Measurements from ENCODE around the gene CPLANE2.
A peak's percentile ranks its signal among the peaks of the same experiment; 100 is the strongest.

CPLANE2 gene, protein sequence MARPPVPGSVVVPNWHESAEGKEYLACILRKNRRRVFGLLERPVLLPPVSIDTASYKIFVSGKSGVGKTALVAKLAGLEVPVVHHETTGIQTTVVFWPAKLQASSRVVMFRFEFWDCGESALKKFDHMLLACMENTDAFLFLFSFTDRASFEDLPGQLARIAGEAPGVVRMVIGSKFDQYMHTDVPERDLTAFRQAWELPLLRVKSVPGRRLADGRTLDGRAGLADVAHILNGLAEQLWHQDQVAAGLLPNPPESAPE

DNA sequence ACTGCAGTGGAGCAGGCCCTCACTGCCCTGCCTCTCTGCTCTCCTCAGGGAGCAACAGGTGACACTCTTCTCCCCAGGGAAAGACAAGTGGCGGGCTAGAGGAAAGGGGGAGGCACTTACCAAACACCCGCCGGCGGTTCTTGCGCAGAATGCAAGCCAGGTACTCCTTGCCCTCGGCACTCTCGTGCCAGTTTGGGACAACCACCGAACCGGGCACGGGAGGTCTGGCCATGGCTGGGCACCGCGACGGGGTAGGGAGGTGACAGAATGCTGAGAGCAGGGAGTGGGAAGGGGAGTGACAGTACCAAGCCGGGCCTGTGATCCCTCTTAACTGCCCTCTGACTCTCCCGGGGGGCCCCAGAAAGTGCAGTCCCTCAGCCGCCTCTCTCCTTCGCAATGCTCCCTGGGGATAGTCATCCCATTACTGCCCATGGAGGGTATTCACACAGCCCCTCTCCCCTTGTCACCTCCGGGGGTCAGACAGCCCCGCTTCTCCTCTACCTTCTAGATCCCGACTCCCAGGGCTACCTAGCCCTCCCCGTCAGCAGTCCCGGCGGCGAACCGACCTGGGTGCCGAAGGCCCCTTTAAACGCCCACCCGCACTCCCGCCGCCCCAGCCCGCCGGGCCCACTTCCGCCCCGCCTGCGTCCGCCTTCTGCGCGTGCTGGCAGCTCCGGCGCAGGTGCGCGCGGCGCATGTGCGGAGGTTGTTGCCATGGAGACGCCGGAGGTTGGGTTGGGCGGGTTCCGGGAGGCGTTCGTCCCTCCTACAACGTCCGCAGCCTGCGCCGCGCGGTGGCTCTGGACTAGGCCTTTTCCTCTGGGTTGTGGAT, at the start of gene CPLANE2:
Gene CPLANE2, minus strand, starts transcription at position 673 of the 832 bp plus-strand sequence. Its CDS starts 441 bp downstream, at position 232.
- TF ChIP-seq, protein P1, sequence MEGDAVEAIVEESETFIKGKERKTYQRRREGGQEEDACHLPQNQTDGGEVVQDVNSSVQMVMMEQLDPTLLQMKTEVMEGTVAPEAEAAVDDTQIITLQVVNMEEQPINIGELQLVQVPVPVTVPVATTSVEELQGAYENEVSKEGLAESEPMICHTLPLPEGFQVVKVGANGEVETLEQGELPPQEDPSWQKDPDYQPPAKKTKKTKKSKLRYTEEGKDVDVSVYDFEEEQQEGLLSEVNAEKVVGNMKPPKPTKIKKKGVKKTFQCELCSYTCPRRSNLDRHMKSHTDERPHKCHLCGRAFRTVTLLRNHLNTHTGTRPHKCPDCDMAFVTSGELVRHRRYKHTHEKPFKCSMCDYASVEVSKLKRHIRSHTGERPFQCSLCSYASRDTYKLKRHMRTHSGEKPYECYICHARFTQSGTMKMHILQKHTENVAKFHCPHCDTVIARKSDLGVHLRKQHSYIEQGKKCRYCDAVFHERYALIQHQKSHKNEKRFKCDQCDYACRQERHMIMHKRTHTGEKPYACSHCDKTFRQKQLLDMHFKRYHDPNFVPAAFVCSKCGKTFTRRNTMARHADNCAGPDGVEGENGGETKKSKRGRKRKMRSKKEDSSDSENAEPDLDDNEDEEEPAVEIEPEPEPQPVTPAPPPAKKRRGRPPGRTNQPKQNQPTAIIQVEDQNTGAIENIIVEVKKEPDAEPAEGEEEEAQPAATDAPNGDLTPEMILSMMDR (IDR thresholded peaks at IDR 0.05; ENCODE audit: insufficient read depth, low read length, poor library complexity, severe bottlenecking) = no peak
- no peaks in the 10 kb centered on the region for H3K27me3 ChIP-seq (replicated peaks; ENCODE audit: control insufficient read depth, insufficient read depth, low read length)
- no peaks in the 10 kb centered on the region for H3K36me3 ChIP-seq (ENCODE audit: control insufficient read depth, insufficient read depth, low read length)
- DNase-seq (ENCODE audit: extremely low read depth, insufficient read length) = peak; percentile 95
- peak within 1 kb of the TSS; percentile 77 for H3K4me3 ChIP-seq (replicated peaks; ENCODE audit: low read depth, low read length)

DNA sequence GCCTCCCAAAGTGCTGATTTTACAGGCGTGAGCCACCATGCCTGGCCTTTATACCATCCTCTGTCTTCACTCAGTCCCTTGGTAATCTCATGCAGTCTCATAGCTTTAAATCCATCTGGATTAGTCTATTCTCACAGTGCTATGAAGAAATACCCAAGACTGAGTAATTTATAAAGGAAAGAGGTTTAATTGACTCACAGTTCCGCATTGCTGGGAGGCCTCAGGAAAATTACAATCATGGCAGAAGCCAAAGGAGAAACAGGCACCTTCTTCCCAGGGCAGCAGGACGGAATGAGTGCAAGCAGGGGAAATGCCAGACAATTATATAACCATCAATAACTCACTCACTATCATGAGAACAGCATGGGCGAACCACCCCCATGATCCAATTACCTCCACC, 49.1 kb upstream of the CPLANE2 start:
- TF ChIP-seq, protein P1 (IDR thresholded peaks at IDR 0.05; ENCODE audit: insufficient read depth, low read length, poor library complexity, severe bottlenecking) = no peak
- DNase-seq (ENCODE audit: extremely low read depth, insufficient read length) = no peak
- Histone ChIP-seq H3K27me3 (replicated peaks; ENCODE audit: control insufficient read depth, insufficient read depth, low read length) (no peaks in the 10 kb centered on the region), H3K4me3 (replicated peaks; ENCODE audit: low read depth, low read length) (no peak overlapping the region), H3K36me3 (ENCODE audit: control insufficient read depth, insufficient read depth, low read length) (peaks cover 5% of the 10 kb centered on the region)

DNA sequence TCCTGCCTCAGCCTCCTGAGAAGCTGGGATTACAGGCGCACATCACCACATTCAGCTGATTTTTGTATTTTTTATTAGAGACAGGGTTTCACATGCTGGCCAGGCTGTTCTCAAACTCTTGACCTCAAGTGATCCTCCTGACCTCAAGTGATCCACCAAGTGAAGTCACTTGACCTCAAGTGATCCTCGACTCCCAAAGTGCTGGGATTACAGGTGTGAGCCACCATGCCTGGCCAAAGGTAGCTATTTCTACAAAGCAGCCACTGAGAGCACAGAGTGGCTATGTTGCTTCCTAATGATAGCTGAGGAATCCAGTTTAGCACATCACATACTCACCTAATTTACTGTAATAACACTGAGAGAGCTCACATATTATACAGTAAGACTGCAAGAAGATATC, 44.8 kb upstream of the CPLANE2 start:
- DNase-seq (ENCODE audit: extremely low read depth, insufficient read length) = no peak
- Histone ChIP-seq H3K36me3 (ENCODE audit: control insufficient read depth, insufficient read depth, low read length) (peaks cover 2% of the 10 kb centered on the region; the same call in 1 of the 2 replicates), H3K4me3 (replicated peaks; ENCODE audit: low read depth, low read length) (no peak overlapping the region), H3K27me3 (replicated peaks; ENCODE audit: control insufficient read depth, insufficient read depth, low read length) (no peaks in the 10 kb centered on the region)
- TF ChIP-seq, protein P1 (IDR thresholded peaks at IDR 0.05; ENCODE audit: insufficient read depth, low read length, poor library complexity, severe bottlenecking) = no peak

DNA sequence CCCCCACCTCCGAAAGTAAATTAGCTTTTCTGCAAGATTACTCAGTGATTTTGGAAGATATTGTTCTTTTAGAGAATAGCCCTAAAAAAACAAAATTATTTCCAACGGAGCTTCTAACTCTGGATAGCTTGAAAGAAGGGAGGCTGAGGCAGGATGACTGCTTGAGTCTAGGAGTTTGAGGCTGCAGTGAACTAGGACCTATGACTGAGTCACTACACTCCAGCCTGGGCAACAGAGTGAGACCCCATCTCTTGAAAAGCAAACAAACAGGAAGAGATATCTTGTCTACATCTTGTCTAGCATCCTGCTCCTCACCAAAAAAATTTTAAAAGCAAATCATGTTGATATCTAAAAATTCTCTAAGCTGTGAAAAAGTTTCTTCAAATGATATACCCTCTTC, 42.2 kb upstream of the CPLANE2 start:
- Histone ChIP-seq H3K4me3 (replicated peaks; ENCODE audit: low read depth, low read length) (no peak overlapping the region), H3K27me3 (replicated peaks; ENCODE audit: control insufficient read depth, insufficient read depth, low read length) (no peaks in the 10 kb centered on the region), H3K36me3 (ENCODE audit: control insufficient read depth, insufficient read depth, low read length) (no peaks in the 10 kb centered on the region; the same call in 1 of the 2 replicates)
- TF ChIP-seq, protein P1 (IDR thresholded peaks at IDR 0.05; ENCODE audit: insufficient read depth, low read length, poor library complexity, severe bottlenecking) = no peak
- no peak for DNase-seq (ENCODE audit: extremely low read depth, insufficient read length)

DNA sequence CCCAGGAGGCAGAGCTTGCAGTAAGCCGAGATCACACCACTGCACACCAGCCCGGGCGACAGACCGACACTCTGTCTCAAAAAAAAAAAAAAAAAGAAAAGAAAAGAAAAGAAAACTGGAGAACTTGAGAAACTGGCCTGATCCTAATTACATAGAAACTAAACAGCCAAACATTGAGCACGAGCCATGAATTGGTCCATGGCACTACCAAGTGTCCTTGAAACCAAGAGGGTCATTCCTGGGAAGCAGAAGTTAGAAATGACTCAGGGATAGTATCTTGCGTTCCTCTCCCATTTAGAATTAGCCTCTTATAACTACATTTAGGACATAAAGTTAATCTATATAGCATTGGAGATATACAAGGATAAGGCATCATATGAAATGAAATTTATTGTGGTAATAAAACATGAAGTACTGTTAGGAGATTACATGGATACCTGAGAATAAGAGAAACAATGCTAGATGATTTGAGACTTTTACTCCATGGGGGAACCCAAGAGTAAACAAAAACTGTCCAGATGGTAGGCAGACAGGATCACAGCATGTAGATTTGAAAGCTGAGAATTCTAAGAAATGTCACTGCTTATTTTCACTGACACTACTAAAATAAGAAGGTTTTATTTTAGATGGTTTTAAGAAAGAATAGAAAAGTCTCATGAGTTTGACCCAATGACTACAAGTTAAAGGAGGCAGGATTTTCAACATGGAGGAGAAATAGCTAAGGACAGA, 39.5 kb upstream of the CPLANE2 start:
- H3K36me3 ChIP-seq (ENCODE audit: control insufficient read depth, insufficient read depth, low read length) = no peaks in the 10 kb centered on the region
- TF ChIP-seq, protein P1 (IDR thresholded peaks at IDR 0.05; ENCODE audit: insufficient read depth, low read length, poor library complexity, severe bottlenecking) = no peak
- H3K27me3 ChIP-seq (replicated peaks; ENCODE audit: control insufficient read depth, insufficient read depth, low read length) = no peaks in the 10 kb centered on the region
- no peak for DNase-seq (ENCODE audit: extremely low read depth, insufficient read length)
- H3K4me3 ChIP-seq (replicated peaks; ENCODE audit: low read depth, low read length) = no peak overlapping the region
